UCSD-AML1 (cell line): ENCODE data around the gene DNAAF9.
A peak's percentile ranks its signal among the peaks of the same experiment; 100 is the strongest.
"Not testable (repeated sequence)": the region's sequence is repeated elsewhere in the genome, so short reads cannot be mapped to it uniquely, and the experiment has no call there.

ENCODE experiments used
- DNase-seq: peaks from one replicate; lab custom pipeline; 2025; ENCODE audit not compliant: unreplicated experiment; lab: John Stamatoyannopoulos, UW

Gene DNAAF9

GRCh38 chr20:3407040-3407770 is at the start of gene DNAAF9:
Gene DNAAF9, minus strand, starts transcription at chr20:3407669. Its CDS starts 112 bp downstream, at chr20:3407557.
- peak; percentile 84 for DNase-seq

- DNase-seq = no peak
These were observed 49.2 kb upstream of the DNAAF9 start for GRCh38 chr20:3456648-3457047.

- DNase-seq = no peak
These were observed 47.4 kb upstream of the DNAAF9 start for GRCh38 chr20:3454831-3455230.

GRCh38 chr20:3452690-3453089 is 45.2 kb upstream of the DNAAF9 start:
- no peak for DNase-seq

- DNase-seq = no peak
These were observed 44.7 kb upstream of the DNAAF9 start for GRCh38 chr20:3452136-3452535.

- no peak for DNase-seq
These were observed 41.9 kb upstream of the DNAAF9 start for GRCh38 chr20:3449319-3449718.

GRCh38 chr20:3447321-3447720 is 39.9 kb upstream of the DNAAF9 start:
- no peak for DNase-seq

GRCh38 chr20:3446779-3447178 is 39.3 kb upstream of the DNAAF9 start:
- DNase-seq = no peak

GRCh38 chr20:3436864-3437574 is 29.6 kb upstream of the DNAAF9 start:
- no peak for DNase-seq

GRCh38 chr20:3434232-3434631 is 26.8 kb upstream of the DNAAF9 start:
- DNase-seq = no peak

- DNase-seq = no peak
These were observed 26.3 kb upstream of the DNAAF9 start for GRCh38 chr20:3433744-3434143.

- DNase-seq = no peak
These were observed 25.4 kb upstream of the DNAAF9 start for GRCh38 chr20:3432844-3433243.

- DNase-seq = no peak
These were observed 23.6 kb upstream of the DNAAF9 start for GRCh38 chr20:3431109-3431508.

GRCh38 chr20:3430376-3431069 is 23.1 kb upstream of the DNAAF9 start:
- DNase-seq = peak; percentile 70

GRCh38 chr20:3426766-3427165 is 19.3 kb upstream of the DNAAF9 start:
- not testable (repeated sequence) for DNase-seq

- DNase-seq = no peak
These were observed 15.7 kb upstream of the DNAAF9 start for GRCh38 chr20:3423126-3423525.

GRCh38 chr20:3421985-3422384 is 14.5 kb upstream of the DNAAF9 start:
- no peak for DNase-seq

- DNase-seq = no peak
These were observed 12.8 kb upstream of the DNAAF9 start for GRCh38 chr20:3420211-3420707.

GRCh38 chr20:3418161-3418560 is 10.7 kb upstream of the DNAAF9 start:
- DNase-seq = not testable (repeated sequence)

- no peak for DNase-seq
These were observed 6.7 kb upstream of the DNAAF9 start for GRCh38 chr20:3414122-3414521.

GRCh38 chr20:3413393-3413889 is 6.0 kb upstream of the DNAAF9 start:
- no peak for DNase-seq
